GM21619 (cell line): ENCODE data around the gene PDE2A.
"Not testable (repeated sequence)": the region's sequence is repeated elsewhere in the genome, so short reads cannot be mapped to it uniquely, and the experiment has no call there.

Source experiments
- ATAC-seq: cut with Tn5 transposase; IDR thresholded peaks from one replicate; pipeline ENCODE4 v1.9.1; 2021; ENCODE audit not compliant: unreplicated experiment

Gene PDE2A

GRCh38 chr11:72555014-72555522 lies 119.2 kb downstream of the PDE2A start:
- not testable (repeated sequence) for ATAC-seq

GRCh38 chr11:72553706-72554105 lies 120.5 kb downstream of the PDE2A start:
- no peak for ATAC-seq

- ATAC-seq: no peak
These were observed 121.8 kb downstream of the PDE2A start for GRCh38 chr11:72552399-72552910.

GRCh38 chr11:72551571-72551970 lies 122.7 kb downstream of the PDE2A start:
- no peak for ATAC-seq

GRCh38 chr11:72548463-72548862 lies 125.8 kb downstream of the PDE2A start:
- ATAC-seq: no peak

- ATAC-seq: no peak
These were observed 127.4 kb downstream of the PDE2A start for GRCh38 chr11:72546866-72547265.

GRCh38 chr11:72544589-72544988 lies 129.6 kb downstream of the PDE2A start:
- no peak for ATAC-seq

GRCh38 chr11:72543849-72544542 lies 130.2 kb downstream of the PDE2A start:
- ATAC-seq: no peak

GRCh38 chr11:72541257-72541974 lies 132.8 kb downstream of the PDE2A start:
- no peak for ATAC-seq

GRCh38 chr11:72537051-72537450 lies 137.2 kb downstream of the PDE2A start:
- no peak for ATAC-seq

GRCh38 chr11:72535194-72535547 lies 139.1 kb downstream of the PDE2A start:
- ATAC-seq: no peak

- ATAC-seq: no peak
These were observed 139.6 kb downstream of the PDE2A start for GRCh38 chr11:72534371-72535193.

- no peak for ATAC-seq
These were observed 145.2 kb downstream of the PDE2A start for GRCh38 chr11:72529068-72529467.

- ATAC-seq: no peak
These were observed 146.1 kb downstream of the PDE2A start for GRCh38 chr11:72528121-72528520.
